ENCODE results near the gene ZNF304.

Gene ZNF304

DNA sequence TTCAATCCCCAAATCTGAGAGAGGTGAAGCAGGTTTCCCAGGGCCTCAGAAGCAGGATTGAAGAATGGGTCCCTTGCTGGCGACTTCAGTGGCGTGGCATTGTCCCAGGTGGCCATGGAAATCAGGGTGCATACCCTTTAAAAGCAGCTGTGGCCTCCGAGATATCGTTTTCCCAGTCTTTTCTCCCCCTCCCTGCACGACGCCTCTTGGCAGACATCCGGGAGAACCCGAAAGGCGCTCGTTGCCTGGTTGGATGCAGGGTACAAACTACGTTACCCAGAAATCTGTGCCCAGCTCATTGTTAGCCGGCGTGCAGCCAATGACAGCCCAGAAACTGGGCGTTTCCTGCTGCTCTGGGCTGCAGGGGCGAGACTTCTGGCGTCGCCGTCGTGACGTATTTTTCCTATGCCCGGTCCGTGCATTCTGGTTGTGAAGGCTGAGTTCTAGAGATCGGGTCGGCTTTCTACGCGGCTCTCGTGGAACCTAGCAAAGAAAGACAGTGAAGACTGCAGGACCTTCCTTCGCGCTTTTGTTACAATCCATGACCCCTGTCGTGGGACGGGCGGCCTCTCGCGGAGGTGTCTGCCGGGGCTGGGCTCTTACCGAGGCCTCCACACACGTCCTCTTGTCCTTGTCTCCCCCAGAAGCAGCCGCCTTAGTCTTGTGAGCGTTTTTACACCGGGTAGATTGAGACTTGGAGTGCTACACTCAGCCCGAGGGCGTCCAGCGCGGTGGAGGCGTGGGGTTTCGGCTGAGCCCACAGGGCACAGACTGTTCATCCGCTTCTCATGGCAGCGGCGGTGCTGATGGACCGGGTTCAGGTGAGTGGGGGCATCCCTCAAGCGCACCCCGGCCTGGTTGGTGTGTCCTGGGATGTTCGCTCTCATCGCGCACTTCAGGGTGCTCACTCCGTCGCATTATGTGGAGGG, at the start of gene ZNF304:
Gene ZNF304 (plus strand): TSS at position 395 of the 929 bp plus-strand sequence. CDS start 394 bp downstream, at position 789.
- DNase-seq: peak; percentile 89

GRCh38 chr19:57302020-57302465, 49.0 kb upstream of the ZNF304 start:
- DNase-seq: no peak

DNA sequence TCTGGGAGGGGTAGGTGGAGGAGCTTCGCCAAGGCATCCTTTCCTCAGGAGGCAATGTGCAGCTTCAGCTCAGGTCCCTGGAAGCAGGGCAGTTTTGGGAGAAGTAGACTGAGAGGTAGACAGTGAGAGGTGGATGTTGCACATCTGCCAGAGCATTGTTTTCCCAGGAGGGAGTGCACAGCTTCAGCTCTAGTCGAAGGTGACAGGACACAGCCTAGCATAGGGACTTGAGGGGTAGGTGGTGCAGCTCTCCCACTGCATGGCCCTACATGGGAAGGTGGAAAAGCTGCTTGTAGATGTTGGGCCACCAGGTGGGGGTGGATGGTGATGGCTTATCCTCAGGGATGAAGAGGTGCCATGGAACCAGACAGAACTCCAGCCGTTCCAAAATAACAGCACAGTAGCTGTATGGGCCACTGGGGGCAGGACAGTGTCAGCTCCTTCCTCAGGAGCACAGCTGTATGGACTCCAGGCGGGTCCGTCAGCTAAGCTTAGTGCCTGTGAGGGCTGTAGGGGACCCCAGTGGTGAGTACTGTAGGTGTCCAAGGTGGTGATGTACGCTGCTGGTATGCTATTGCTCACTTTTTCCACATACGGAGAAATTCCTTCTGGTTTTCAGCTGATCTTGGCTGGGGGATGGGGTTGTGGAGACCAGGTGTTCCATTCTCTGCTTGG, 48.2 kb upstream of the ZNF304 start:
- no peak for DNase-seq

GRCh38 chr19:57305056-57305455, 46.0 kb upstream of the ZNF304 start:
- DNase-seq: no peak

DNA sequence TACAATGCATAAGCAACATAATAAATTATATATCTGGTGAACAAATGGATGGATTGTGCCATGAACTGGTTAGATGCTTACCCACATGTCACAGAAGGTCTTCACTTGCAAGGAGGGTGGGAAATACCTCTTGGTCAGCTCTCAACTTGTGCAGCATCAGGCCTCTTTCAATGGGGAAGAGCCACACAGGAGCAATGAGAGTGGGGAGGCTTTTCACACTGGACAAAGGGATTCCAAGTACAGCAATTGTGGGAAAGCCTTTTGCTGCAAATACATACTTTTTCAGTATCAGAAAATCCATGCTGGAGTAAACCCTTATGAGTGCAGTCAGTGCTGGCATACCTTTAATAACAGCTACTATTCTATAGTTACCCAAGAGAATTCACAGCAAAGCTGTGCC, 42.6 kb upstream of the ZNF304 start:
- DNase-seq: no peak

DNA sequence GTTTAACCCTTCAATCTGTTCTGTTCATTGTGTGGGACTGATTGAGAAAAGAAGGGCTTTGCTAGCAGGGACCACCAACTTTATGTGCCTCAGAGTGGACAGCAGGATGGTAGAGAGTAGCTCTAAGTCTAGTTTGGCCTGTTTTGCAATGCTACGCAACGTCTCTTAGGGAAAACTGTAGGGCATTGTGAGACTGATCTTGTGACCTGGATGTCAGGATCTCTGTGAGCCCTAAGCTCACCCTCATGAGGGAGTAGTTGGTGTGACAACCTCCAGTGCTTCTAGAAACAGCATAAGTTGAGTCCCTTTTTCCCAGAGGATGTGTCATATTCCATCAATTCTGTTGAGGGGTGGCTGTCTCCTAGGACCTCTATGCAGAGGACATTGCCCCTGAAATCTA, 40.3 kb upstream of the ZNF304 start:
- DNase-seq: no peak

GRCh38 chr19:57314146-57314545, 36.9 kb upstream of the ZNF304 start:
- no peak for DNase-seq

DNA sequence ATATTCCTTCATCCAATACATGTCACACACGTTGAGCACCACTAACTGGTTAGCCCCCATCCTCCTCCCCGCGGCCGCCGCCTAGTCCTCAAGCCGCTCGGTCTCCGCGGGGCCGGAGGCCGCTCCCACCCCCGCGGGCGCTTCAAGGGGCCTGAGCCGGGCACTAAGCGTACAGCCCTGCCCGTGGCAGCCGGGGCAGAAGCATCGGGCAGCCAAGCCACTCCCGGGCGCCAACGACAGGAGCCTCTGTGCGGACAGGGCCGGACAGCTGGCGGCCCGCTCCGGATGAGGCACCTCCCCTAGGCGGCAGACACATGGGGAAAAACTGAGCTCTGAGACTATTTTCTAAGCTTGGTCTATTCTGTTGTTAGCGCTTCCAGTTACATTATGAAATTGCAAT, 33.6 kb upstream of the ZNF304 start:
- no peak for DNase-seq

- no peak for DNase-seq
These were observed 31.2 kb upstream of the ZNF304 start for GRCh38 chr19:57319869-57320179.

- peak; percentile 94 to 95 for DNase-seq
These were observed 30.6 kb upstream of the ZNF304 start, which contains the start of gene ZNF543 for GRCh38 chr19:57320180-57321084. ZNF543 (plus strand) TSS chr19:57320472; CDS start chr19:57320854, 382 bp downstream.

DNA sequence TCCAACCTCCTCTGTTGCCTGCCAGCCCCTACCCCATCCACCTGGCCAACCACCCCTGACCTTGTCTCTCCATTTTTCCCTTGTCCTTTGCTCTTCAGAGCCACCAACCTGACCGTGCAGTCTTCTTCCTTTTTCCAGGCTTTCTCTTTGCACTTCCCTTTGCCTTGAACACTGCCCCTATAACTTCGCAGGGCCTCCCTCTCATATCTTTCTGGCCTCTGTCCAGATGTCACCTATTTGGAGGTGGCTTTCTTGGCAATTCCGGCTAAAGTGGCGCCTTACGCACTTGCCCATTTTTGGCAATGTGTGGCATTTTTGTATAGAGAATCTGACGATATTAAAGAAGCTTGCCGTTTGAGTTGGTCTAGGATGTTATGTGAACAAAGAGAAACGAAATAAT, 30.0 kb upstream of the ZNF304 start:
- DNase-seq: no peak

- DNase-seq: no peak
These were observed 29.3 kb upstream of the ZNF304 start for GRCh38 chr19:57321751-57322150.

DNA sequence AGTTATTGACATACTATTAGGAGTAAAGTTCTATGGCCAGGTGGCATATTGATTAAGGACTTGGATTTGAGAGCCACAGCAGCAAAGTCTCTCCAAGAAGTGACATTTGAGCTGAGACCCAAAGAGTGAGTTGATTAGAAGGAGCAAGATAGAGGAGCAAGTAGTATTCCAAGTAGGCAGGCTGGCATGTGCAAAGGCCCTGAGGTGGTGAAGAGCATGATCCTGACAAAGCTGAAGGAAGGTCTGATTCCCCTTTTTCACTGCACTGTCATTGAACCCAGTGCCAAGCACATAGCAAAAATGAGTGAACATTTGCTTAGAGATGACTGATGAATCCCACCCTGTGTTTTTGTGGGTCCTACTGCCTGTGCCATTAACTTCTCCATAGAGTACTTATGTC, 26.1 kb upstream of the ZNF304 start:
- no peak for DNase-seq

DNA sequence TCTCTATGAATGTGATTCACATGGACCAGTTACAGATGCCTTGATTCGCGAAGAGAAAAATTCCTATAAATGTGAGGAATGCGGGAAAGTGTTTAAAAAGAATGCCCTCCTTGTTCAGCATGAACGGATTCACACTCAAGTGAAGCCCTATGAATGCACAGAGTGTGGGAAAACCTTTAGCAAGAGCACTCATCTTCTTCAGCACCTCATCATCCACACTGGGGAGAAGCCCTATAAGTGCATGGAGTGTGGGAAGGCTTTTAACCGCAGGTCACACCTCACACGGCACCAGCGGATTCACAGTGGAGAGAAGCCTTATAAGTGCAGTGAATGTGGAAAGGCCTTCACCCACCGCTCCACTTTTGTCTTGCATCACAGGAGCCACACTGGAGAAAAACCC, 23.1 kb upstream of the ZNF304 start:
- no peak for DNase-seq

GRCh38 chr19:57334191-57334590, 16.9 kb upstream of the ZNF304 start:
- DNase-seq: no peak

GRCh38 chr19:57338877-57339276, 12.2 kb upstream of the ZNF304 start:
- no peak for DNase-seq

DNA sequence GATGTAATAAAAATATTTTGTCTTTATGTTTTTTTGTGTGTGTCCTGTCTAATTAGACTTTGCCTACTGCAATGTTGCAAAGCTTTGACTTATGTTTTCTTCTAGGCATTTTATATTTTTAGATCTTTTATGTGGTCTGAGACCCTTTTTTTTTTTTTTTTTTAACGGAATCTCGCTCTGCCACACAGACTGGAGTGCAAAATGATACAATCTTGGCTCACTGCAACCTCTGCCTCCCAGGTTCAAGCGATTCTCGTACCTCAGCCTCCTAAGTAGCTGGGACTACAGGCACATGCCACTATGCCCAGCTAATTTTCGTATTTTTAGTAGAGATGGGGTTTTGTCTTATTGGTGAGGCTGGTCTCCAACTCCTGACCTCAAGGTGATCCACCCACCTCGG, 8.5 kb upstream of the ZNF304 start:
- DNase-seq: no peak

DNA sequence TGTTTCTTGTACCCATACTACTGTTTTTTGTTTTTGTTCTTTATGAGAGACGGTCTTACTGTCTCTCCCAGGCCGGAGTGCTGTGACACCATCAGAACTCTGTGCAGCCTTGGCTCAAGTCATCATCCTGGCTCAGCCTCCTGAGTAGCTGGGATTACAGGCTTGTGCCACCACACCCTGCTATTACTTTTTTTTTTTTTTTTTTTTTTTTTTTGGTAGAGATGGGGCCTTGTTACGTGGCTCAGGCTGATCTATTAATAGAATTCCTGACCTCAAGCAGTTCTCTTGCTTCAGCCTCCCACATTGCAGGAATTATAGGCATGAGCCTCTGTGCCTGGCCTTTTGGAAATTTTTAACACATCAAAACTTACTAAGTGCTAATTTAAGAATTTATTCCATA, 2.9 kb upstream of the ZNF304 start:
- DNase-seq: no peak

- no peak for DNase-seq
These were observed 796 bp downstream of the ZNF304 start for GRCh38 chr19:57351867-57352266.

- no peak for DNase-seq
These were observed 4.8 kb downstream of the ZNF304 start for GRCh38 chr19:57355916-57356315.

GRCh38 chr19:57357406-57357805, 6.3 kb downstream of the ZNF304 start:
- DNase-seq: no peak

DNA sequence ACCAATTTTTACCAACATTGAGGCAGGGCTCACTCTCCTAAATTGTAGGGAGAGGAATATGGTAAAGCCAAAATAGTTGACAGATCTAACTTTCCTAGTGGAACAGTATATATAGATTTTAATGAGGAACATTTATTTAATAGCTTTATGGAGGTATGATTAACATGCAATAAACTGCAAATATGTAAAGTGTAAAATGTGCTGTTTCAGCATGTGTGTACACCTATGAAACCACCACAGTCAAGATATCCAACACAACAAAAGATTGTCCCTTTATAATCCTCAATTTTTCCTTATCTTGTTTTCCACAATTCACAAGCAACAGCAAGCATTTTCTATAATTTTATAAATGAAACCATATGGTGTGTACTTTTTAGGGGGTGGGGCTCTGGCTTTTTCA, 8.2 kb downstream of the ZNF304 start:
- DNase-seq: no peak

DNA sequence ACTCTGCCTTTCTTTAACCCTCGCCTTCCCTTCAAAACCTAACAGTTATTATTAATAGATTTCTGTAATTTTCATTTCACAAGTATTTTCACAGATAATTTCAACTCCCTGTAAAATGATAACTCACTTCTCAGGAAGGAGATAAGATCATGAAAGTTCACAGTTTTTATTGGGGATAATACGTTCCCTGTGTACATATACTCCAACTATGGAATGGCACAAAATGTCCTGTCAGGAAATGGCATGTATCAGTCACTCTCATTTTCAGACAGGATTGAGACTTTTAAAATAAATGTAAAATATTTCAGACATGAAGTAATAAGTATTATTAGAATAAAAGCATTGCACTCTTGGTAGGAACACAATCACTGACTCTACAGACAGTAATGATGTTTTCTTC, 11.3 kb downstream of the ZNF304 start:
- DNase-seq: no peak

Measured in CD4-positive, alpha-beta T cell treated with Interleukin-4 for 1 hour (primary cell).